Osteocyte (in vitro differentiated cells): ENCODE results near the gene GPX7. TPM values are rescaled to one million over a fixed set of nuclear protein-coding genes. Genes with fewer than 3 reads are reported as not detected.

ENCODE experiments used
- DNase-seq: peaks from one replicate; pipeline ENCODE4 v3.0.0; 2021; ENCODE audit warnings: mixed read lengths; ENCODE audit not compliant: unreplicated experiment; ENCODE audit errors: extremely low spot score
- H3K27ac Mint-ChIP-seq: one replicate; pipeline ENCODE4 v1.8.0; 2021; ENCODE audit warnings: mild to moderate bottlenecking, mixed read lengths; ENCODE audit not compliant: unreplicated experiment
- H3K27me3 Mint-ChIP-seq: one replicate; pipeline ENCODE4 v1.8.0; 2021; ENCODE audit warnings: mixed read lengths; ENCODE audit not compliant: unreplicated experiment
- H3K36me3 Mint-ChIP-seq: one replicate; pipeline ENCODE4 v1.8.0; 2021; ENCODE audit warnings: mixed read lengths; ENCODE audit not compliant: unreplicated experiment
- H3K4me1 Mint-ChIP-seq: one replicate; pipeline ENCODE4 v1.8.0; 2021; ENCODE audit warnings: mixed read lengths; ENCODE audit not compliant: unreplicated experiment
- H3K4me3 Mint-ChIP-seq: one replicate; pipeline ENCODE4 v1.8.0; 2021; ENCODE audit warnings: mild to moderate bottlenecking, moderate library complexity, mixed read lengths; ENCODE audit not compliant: unreplicated experiment
- H3K9me3 Mint-ChIP-seq: one replicate; pipeline ENCODE4 v1.8.0; 2021; ENCODE audit warnings: mixed read lengths; ENCODE audit not compliant: unreplicated experiment
- CTCF ChIP-seq: fragments of 200-600 bp; sonication (generic); IDR thresholded peaks from 2 replicates; pipeline ENCODE4 v1.5.0; 2021; ENCODE audit warnings: antibody characterized with exemption, mild to moderate bottlenecking, moderate library complexity
- total RNA-seq: library from RNA; stranded (reverse); gene quantifications from 2 replicates; pipeline ENCODE4 v1.2.1, GENCODE V29; 2021

GPX7 gene
- total RNA-seq, 1 donor from 2014 or later, result 36.1 TPM

DNA sequence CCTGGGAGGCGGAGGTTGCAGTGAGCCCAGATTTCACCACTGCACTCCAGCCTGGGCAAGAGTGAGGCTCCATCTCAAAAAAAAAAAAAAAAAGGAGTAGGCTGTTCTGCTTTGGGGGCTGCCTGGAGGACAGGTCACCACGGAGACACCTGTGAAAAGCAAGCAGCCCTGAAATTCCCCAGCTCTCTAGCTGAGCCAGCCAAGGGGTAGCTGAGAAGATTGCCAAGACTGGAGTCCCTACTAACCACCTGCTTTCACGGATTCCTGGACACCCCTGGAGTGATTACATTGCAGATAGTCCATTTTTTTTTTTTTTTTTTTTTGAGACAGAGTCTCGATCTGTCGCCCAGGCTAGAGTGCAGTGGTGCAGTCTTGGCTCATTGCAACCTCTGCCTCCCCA is 12.5 kb downstream of the GPX7 start:
- Mint-ChIP-seq H3K27ac (no peak overlapping the region), H3K4me1 (peaks cover 5% of the 10 kb centered on the region), H3K4me3 (no peak overlapping the region), H3K36me3 (peaks cover 2% of the 10 kb centered on the region), H3K9me3 (no peaks in the 10 kb centered on the region), H3K27me3 (no peaks in the 10 kb centered on the region)
- DNase-seq, result no peak
- TF ChIP-seq CTCF, result no peak

DNA sequence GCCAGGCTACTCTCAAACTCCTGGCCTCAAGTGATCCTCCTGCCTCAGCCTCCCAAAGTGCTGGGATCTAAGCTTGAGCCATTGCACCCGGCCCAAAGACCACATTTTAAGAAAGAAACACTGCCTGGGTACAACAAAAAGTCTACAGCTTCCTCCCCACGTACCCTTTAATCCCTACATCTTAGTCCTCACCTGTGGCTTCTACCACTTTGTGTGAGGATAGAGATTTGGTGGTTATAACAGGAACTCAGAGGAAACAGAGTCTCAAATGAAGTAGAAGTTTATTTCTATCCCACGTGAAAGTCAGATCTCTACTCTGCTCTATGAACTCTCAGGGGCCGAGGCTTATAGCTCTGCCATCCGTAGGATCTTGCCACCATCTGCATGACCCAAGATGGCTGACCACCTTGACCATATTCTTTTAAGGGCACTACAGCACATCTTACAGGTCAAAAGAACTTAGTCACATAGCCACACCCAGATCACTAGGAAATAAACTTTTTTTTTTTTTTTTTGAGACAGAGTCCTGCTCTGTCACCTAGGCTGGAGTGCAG is 13.4 kb downstream of the GPX7 start:
- H3K9me3 Mint-ChIP-seq, result no peaks in the 10 kb centered on the region
- peaks cover 2% of the 10 kb centered on the region for H3K36me3 Mint-ChIP-seq
- H3K4me1 Mint-ChIP-seq, result peaks cover 5% of the 10 kb centered on the region
- H3K27me3 Mint-ChIP-seq, result no peaks in the 10 kb centered on the region
- no peak overlapping the region for H3K4me3 Mint-ChIP-seq
- no peak for DNase-seq
- no peak overlapping the region for H3K27ac Mint-ChIP-seq
- no peak for TF ChIP-seq CTCF

- H3K4me1 Mint-ChIP-seq, result no peaks in the 10 kb centered on the region
- H3K9me3 Mint-ChIP-seq, result no peaks in the 10 kb centered on the region
- H3K27ac Mint-ChIP-seq, result no peak overlapping the region
- TF ChIP-seq CTCF, result no peak
- no peak for DNase-seq
- H3K4me3 Mint-ChIP-seq, result no peak overlapping the region
- peaks cover 3% of the 10 kb centered on the region for H3K27me3 Mint-ChIP-seq
- H3K36me3 Mint-ChIP-seq, result no peaks in the 10 kb centered on the region
Measured at GRCh38 chr1:52621950-52622349, 19.8 kb downstream of the GPX7 start.

DNA sequence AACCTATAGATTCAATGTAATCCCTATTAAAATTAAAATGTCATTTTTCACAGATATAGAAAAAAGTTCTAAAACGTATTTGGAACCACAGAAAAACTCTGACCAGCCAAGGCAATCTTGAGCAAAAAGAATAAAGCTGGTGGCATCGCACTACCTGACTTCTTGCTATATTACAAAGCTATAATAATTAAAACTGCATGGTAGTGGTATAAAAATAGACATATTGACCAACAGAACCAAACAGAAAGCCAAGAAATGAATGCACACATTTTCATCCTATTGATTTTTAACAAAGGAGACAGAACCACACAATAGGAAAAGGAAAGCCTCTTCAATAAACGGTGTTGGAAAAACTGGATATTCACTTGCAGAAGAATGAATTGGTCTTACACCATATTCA is 21.6 kb downstream of the GPX7 start:
- H3K36me3 Mint-ChIP-seq, result no peaks in the 10 kb centered on the region
- H3K9me3 Mint-ChIP-seq, result no peaks in the 10 kb centered on the region

DNA sequence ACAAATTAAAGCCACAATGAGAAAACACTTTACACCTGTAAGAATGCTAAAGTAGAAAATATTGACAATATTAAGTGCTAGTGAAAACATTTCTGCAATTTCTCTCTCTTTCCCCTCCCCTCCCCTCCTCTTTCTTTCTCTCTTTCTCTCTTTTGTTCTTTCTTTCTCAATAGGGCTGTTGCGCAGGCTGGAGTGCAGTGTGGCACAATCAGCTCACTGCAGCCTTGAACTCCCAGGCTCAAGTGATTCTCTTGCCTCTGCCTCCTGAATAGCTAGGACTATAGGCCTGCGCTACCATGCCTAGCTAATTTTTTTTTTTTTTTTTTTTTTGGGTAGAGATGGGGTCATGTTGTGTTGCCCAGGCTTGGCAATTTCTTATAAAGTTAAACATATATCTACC is 24.9 kb downstream of the GPX7 start:
- H3K4me1 Mint-ChIP-seq, result peaks cover 6% of the 10 kb centered on the region
- H3K27me3 Mint-ChIP-seq, result peaks cover 15% of the 10 kb centered on the region
- H3K36me3 Mint-ChIP-seq, result peaks cover 1% of the 10 kb centered on the region
- no peak overlapping the region for H3K27ac Mint-ChIP-seq
- no peak overlapping the region for H3K4me3 Mint-ChIP-seq
- no peak for DNase-seq
- H3K9me3 Mint-ChIP-seq, result no peaks in the 10 kb centered on the region
- no peak for TF ChIP-seq CTCF

More for the DNA sequence above, 21.6 kb downstream of the GPX7 start:
- DNase-seq, result no peak
- H3K27ac Mint-ChIP-seq, result no peak overlapping the region
- peaks cover 4% of the 10 kb centered on the region for H3K27me3 Mint-ChIP-seq
- TF ChIP-seq CTCF, result no peak
- H3K4me3 Mint-ChIP-seq, result no peak overlapping the region
- no peaks in the 10 kb centered on the region for H3K4me1 Mint-ChIP-seq
